ENCODE data around the gene CDK5RAP2. TPM values are rescaled to one million over a fixed set of nuclear protein-coding genes. Genes with fewer than 3 reads are reported as not detected.

Gene CDK5RAP2
- total RNA-seq, 4 donors from 2014 or later = 27.3 to 158 (median 45.1) TPM

- H3K27me3 ChIP-seq = no peaks in the 10 kb centered on the region
- no peak for DNase-seq
- H3K27ac ChIP-seq = no peak overlapping the region
- peaks cover 0 to 18% (median 0%) of the 10 kb centered on the region in 3 donors for H3K36me3 ChIP-seq
- H3K4me1 ChIP-seq = no peaks in the 10 kb centered on the region
- TF ChIP-seq POLR2A (IDR thresholded peaks at IDR 0.05) = no peak
- TF ChIP-seq CTCF (IDR thresholded peaks at IDR 0.05) = no peak
- H3K4me3 ChIP-seq = no peak overlapping the region
- no peaks in the 10 kb centered on the region for H3K9me3 ChIP-seq
These were observed 141.9 kb downstream of the CDK5RAP2 start for GRCh38 chr9:120438111-120438510.

- Histone ChIP-seq H3K4me3 (no peak overlapping the region), H3K36me3 (peaks cover 0 to 12% (median 0%) of the 10 kb centered on the region in 3 donors), H3K27ac (no peak overlapping the region), H3K27me3 (no peaks in the 10 kb centered on the region), H3K9me3 (no peaks in the 10 kb centered on the region), H3K4me1 (no peaks in the 10 kb centered on the region)
- peak in 1 of 3 donors; percentile 50 for DNase-seq
- TF ChIP-seq POLR2A (IDR thresholded peaks at IDR 0.05) (no peak), CTCF (IDR thresholded peaks at IDR 0.05) (no peak)
These were observed 142.9 kb downstream of the CDK5RAP2 start for GRCh38 chr9:120436983-120437475.

GRCh38 chr9:120436446-120436845, 143.5 kb downstream of the CDK5RAP2 start:
- peaks cover 0 to 12% (median 0%) of the 10 kb centered on the region in 3 donors for H3K36me3 ChIP-seq

GRCh38 chr9:120435091-120435490, 144.9 kb downstream of the CDK5RAP2 start:
- Histone ChIP-seq H3K36me3 (peaks cover 0 to 12% (median 0%) of the 10 kb centered on the region in 3 donors), H3K27ac (no peak overlapping the region), H3K4me3 (no peak overlapping the region), H3K9me3 (no peaks in the 10 kb centered on the region), H3K27me3 (no peaks in the 10 kb centered on the region), H3K4me1 (no peaks in the 10 kb centered on the region)
- no peak for DNase-seq
- TF ChIP-seq POLR2A (IDR thresholded peaks at IDR 0.05) (no peak), CTCF (IDR thresholded peaks at IDR 0.05) (no peak)

More at GRCh38 chr9:120436446-120436845, 143.5 kb downstream of the CDK5RAP2 start:
- DNase-seq = no peak
- H3K27me3 ChIP-seq = no peaks in the 10 kb centered on the region
- H3K9me3 ChIP-seq = no peaks in the 10 kb centered on the region
- H3K27ac ChIP-seq = no peak overlapping the region
- H3K4me1 ChIP-seq = no peaks in the 10 kb centered on the region
- no peak overlapping the region for H3K4me3 ChIP-seq
- no peak for TF ChIP-seq CTCF (IDR thresholded peaks at IDR 0.05)
- no peak for TF ChIP-seq POLR2A (IDR thresholded peaks at IDR 0.05)

- Histone ChIP-seq H3K4me1 (no peaks in the 10 kb centered on the region), H3K4me3 (no peak overlapping the region), H3K9me3 (no peaks in the 10 kb centered on the region), H3K36me3 (peaks cover 0 to 9% (median 0%) of the 10 kb centered on the region in 3 donors), H3K27ac (no peak overlapping the region), H3K27me3 (no peaks in the 10 kb centered on the region)
- TF ChIP-seq CTCF (IDR thresholded peaks at IDR 0.05) (no peak), POLR2A (IDR thresholded peaks at IDR 0.05) (no peak)
- DNase-seq = no peak
These were observed 145.4 kb downstream of the CDK5RAP2 start for GRCh38 chr9:120434532-120434931.

GRCh38 chr9:120433701-120434100, 146.3 kb downstream of the CDK5RAP2 start:
- no peak overlapping the region for H3K4me3 ChIP-seq
- no peaks in the 10 kb centered on the region for H3K9me3 ChIP-seq
- no peak overlapping the region for H3K27ac ChIP-seq
- H3K36me3 ChIP-seq = peaks cover 0 to 2% (median 0%) of the 10 kb centered on the region in 3 donors
- TF ChIP-seq POLR2A (IDR thresholded peaks at IDR 0.05) (no peak), CTCF (IDR thresholded peaks at IDR 0.05) (no peak)
- no peaks in the 10 kb centered on the region for H3K4me1 ChIP-seq
- no peaks in the 10 kb centered on the region for H3K27me3 ChIP-seq
- no peak for DNase-seq

All from Peyer's patch (tissue), 4 donors.